Neural progenitor cell (in vitro differentiated cells): Measurements from ENCODE around the gene ZNF638.

Source experiments
- EZH2 ChIP-seq: fragments of 200-600 bp; sonication (generic); IDR thresholded peaks from 2 replicates; pipeline ENCODE4 v1.6.1; 2017; ENCODE audit warnings: antibody characterized with exemption, mild to moderate bottlenecking, moderate library complexity
- TF ChIP-seq, protein P1 (sequence below): fragments of 200-600 bp; sonication (generic); IDR thresholded peaks from 2 replicates; pipeline ENCODE4 v1.5.1; 2017; ENCODE audit warnings: antibody characterized with exemption, mild to moderate bottlenecking

DNA sequence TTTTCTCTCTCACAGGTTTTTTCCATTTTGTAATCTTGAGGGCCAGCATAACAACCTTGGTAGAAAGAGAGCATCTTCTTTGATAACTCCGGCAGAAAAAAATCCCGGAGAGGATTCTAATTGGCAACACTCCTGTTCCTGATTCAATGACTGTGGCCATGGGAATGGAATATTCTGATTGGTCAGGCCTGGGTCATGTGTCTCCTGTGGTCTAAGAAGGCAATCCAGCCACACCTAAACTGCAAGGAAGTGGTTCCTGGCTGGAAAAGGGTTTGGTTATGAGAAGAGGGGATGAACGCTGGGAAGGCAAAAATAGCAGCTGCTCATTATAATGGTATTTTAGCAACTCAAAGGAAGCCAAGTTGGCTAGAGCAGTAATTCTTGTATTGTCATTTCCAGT lies 24.8 kb upstream of the ZNF638 start:
- TF ChIP-seq, protein P1, sequence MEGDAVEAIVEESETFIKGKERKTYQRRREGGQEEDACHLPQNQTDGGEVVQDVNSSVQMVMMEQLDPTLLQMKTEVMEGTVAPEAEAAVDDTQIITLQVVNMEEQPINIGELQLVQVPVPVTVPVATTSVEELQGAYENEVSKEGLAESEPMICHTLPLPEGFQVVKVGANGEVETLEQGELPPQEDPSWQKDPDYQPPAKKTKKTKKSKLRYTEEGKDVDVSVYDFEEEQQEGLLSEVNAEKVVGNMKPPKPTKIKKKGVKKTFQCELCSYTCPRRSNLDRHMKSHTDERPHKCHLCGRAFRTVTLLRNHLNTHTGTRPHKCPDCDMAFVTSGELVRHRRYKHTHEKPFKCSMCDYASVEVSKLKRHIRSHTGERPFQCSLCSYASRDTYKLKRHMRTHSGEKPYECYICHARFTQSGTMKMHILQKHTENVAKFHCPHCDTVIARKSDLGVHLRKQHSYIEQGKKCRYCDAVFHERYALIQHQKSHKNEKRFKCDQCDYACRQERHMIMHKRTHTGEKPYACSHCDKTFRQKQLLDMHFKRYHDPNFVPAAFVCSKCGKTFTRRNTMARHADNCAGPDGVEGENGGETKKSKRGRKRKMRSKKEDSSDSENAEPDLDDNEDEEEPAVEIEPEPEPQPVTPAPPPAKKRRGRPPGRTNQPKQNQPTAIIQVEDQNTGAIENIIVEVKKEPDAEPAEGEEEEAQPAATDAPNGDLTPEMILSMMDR: no peak
- no peak for TF ChIP-seq EZH2
